Suppressor macrophage treated with lipopolysaccharide for 1 hour (primary cell): ENCODE measurements around the gene CEMIP2.
"Not testable (repeated sequence)": the region's sequence is repeated elsewhere in the genome, so short reads cannot be mapped to it uniquely, and the experiment has no call there.

Experiments used
- DNase-seq, 3 donors: peaks; one replicate each; pipeline ENCODE4 v3.0.0-alpha.2; 2020 to 2022

Gene CEMIP2, protein sequence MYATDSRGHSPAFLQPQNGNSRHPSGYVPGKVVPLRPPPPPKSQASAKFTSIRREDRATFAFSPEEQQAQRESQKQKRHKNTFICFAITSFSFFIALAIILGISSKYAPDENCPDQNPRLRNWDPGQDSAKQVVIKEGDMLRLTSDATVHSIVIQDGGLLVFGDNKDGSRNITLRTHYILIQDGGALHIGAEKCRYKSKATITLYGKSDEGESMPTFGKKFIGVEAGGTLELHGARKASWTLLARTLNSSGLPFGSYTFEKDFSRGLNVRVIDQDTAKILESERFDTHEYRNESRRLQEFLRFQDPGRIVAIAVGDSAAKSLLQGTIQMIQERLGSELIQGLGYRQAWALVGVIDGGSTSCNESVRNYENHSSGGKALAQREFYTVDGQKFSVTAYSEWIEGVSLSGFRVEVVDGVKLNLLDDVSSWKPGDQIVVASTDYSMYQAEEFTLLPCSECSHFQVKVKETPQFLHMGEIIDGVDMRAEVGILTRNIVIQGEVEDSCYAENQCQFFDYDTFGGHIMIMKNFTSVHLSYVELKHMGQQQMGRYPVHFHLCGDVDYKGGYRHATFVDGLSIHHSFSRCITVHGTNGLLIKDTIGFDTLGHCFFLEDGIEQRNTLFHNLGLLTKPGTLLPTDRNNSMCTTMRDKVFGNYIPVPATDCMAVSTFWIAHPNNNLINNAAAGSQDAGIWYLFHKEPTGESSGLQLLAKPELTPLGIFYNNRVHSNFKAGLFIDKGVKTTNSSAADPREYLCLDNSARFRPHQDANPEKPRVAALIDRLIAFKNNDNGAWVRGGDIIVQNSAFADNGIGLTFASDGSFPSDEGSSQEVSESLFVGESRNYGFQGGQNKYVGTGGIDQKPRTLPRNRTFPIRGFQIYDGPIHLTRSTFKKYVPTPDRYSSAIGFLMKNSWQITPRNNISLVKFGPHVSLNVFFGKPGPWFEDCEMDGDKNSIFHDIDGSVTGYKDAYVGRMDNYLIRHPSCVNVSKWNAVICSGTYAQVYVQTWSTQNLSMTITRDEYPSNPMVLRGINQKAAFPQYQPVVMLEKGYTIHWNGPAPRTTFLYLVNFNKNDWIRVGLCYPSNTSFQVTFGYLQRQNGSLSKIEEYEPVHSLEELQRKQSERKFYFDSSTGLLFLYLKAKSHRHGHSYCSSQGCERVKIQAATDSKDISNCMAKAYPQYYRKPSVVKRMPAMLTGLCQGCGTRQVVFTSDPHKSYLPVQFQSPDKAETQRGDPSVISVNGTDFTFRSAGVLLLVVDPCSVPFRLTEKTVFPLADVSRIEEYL (N-terminal part only)

DNA sequence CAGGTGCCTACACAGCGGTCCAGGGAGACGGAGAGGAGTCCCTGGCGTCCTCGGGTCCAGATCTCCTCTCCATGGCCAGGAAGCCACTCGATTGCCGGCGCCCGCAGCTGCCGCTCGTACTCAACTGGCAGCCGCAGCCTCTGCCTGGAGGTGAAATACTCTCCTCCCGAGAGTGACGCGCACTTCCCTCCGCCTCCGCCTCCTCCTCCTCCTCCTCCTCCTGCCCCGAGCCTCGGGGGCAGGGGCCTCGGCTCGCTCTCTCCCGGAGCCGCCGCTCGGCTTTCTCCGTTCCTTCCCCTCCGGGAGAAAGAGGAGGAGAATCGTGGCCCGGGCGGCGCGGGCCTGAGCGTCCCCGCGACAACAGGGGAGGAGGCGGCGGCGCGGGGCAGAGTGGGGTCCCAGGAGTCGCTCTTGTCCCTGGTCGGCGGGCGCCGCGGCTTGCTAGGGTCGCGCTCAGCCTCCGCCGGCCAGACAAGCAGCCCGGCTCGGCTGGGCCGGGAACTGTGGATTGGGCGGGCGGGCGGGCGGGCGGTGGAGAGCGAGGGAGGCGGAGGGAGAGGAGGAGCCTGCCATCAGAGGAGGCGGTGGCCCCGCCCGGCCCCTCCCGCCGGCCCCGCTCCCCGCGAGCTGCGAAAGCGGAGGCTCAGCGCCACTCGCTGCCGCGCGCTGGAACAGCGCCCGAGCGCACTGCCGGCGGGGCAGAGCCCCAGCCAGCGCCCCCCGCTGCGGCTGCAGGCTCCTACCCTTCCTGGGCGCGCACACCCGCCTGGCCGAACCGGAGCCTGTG, at the start of gene CEMIP2:
TSS of gene CEMIP2 (minus strand) at position 126 of the 787 bp plus-strand sequence. CDS start 18,140 bp downstream, outside the sequence.
- peak; percentile 93 to 96 (median 94) for DNase-seq

DNA sequence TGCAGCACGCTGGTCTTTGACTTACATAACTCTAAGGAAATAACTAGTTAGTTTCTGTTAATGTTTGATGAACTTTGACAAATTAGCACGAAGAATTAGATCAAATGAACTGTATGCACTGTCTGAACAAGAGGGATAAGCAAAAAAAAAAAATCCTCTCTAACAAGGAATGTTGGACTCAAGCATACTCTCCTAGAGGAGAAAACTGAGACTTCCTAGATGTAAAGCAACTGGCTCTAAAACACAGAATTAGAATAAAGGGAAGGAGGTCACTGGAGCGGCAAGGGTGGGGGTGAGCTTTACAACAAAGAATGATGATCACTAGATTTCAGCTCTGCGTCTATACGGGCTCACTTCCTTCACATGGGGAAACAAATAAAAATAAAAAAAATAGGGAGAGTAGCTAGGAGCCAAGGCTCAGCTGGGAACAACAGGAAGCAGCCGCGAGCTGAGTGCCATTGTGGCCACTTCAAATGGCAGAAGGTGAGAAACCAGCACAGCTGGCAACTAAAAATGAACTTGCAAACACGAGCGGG, 48.7 kb upstream of the CEMIP2 start:
- DNase-seq = no peak

DNA sequence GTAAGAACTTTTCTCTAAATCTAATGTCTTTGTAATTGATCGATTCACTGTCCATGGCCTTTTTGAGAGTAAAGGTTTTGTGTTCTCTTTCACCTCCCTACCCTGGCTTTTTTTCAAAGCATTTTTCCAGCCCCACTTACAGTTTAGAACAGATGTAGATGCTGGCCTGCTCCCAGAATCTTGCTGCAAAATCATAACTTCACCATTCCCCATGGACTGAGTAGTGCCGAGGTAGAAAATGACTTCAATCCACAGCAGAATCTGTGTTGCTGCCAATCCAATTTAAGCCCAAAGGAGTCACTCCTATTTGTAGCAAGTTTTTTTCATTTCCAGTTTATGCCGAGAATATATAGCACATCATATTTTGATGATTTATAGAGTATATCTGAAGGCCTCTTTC, 46.5 kb upstream of the CEMIP2 start:
- DNase-seq = no peak

DNA sequence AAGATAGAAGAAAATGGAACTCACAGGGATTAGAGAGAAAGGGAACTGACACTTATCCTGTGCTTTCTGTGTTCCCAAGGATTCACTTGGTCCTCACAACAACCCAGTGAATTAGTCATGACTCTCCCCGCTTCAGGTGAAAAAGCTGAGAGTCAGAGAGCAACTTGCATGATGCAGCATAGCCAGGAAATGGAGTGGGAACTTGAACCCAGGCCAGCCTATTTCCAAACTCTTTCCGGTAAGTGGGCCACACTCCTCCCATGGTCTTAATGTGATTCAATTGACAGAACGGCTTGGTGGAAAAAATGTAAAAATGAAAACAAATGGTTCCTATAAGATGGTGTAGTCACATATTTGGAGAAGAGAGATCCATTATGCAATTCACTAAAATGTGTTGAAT, 45.9 kb upstream of the CEMIP2 start:
- no peak for DNase-seq

DNA sequence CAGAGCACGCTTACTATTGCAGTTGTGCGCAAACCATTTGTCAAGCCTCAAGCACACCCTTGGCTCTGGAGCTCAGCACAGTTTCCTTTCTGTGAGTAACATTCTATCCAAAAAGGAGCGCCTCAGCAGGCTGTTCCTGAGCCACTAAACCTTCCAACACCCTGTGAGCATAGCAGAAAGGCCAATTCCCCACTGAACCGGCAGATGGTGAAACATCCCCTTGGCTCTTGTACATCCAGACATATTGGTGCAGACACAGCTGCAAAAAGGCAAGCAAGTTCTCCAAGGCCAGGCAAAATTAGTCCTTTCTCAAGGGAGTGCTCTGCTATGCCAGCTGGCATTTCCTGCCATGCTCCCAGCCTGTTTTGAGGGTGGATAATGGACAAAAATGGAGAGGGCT, 44.1 kb upstream of the CEMIP2 start:
- DNase-seq = no peak

DNA sequence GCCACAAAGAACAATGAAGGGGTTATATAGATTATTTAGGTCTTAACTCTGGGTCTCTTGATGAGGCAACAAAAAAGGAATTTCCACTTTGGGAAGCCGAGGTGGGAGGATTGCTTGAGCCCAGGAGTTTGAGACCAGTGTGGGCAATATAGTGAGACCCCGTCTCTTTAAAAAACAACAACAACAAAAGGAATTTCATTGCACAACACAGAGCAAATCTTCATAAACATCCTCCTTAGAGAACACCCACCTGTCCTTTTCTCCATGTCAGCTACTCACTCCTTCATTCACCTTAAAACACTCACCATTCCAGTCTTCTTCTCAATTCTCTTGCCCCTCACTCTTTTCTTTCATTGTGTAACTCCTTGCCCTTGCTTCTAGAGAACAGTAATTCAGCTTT, 39.8 kb upstream of the CEMIP2 start:
- no peak for DNase-seq

DNA sequence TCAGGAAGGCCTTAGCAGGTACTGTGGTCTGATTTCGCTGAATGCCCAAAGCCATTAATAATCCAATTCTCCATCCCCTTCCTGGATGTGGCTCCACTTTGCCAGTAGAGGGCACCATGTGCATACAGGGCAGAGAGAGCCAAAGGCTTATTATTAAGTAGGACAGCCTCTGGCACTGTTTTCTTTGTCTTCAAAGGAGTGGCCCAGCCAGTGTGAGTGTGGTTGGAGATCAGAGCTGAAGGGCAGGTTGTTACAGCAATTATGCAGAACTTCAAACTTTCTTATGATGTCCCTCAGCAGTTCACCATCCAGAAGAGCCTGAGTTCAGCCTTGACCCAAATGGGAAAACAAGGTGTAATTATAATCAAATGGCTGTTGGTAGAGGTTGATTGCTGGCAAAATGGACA, 38.6 kb upstream of the CEMIP2 start:
- peak; percentile 73 to 82 (median 76) for DNase-seq

DNA sequence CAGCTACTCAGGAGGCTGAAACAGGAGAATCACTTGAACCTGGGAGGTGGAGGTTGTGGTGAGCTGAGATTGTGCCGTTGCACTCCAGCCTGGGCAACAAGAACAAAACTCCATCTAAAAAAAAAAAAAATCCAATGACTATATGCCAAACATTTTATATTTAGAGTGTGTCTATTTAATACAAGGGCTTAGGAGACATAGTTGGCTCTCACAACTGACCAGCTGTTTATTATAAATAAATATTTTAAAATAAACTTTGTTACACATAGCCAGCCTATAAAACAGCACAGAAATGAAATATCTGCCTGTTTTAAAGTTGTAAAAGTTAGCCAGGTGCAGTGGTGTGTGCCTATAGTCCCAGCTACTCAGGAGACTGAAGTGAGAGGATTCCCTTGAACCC, 36.8 kb upstream of the CEMIP2 start:
- not testable (repeated sequence) for DNase-seq

DNA sequence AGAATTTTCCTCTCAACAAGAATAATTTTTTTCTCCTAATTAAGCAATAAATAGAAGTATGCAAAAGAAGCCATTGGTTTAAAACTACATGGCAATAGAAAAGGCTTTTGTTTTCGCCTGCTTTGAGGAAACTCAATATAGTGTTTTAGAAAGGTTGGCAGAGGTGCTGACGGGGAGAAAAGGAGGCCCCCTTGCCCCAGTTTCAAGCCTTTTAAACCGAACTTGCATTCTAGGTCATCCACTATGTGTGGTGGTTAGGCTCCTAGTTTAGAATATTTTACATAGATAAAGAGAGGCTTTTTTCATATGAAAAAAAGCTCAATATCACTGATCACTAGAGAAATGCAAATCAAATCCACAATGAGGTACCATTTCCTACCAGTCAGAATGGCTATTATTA, 33.5 kb upstream of the CEMIP2 start:
- DNase-seq = no peak

DNA sequence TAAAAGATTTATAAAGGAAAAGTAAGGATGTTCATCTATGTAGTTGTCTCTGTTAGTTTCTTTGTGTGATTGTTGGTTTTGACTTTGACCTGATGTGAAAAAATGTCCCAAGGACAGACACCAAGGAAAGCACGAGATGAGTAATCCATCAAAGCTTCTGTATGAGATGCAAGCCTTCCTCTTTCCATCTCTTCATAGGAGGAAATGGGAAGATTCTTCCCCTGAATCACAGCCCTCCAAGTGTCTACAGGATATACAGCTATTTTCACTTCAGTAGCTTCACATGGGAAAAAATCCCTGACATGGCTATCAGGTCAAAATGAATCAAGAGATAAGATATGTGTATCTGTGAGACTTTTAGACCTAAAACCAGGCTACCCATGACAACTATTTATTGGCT, 29.0 kb upstream of the CEMIP2 start:
- DNase-seq = peak; percentile 12 to 46 (median 38)

DNA sequence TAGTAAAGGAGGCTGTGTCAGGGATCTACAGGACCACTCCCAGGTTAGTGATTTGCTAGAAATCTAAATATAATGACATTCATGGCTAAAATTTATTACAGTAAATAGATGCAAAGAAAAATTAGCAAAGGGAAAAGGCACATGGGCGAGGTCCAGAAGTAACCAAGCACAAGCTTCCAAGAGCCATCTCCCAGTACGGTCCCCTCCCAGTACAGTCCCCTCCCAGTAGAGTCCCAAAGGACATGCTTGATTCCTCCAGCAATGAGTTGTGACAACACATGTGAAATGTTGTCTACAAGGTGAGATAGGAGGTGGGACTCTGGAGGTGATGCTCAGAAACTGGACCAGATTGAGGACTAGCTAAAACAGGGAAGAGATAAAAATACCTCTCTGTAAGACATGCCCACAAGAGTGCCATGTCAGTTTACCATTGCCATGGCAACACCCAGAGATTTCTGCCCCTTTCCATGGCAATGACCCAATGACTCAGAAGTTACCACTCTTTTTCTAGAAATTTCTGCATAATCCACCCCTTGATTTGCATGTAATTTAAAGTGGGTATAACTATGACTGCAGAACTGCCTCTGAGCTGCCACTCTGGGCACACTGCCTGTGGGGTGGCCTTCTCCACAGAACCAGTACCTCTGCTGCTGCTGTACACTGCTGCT, 27.9 kb upstream of the CEMIP2 start:
- DNase-seq = no peak

DNA sequence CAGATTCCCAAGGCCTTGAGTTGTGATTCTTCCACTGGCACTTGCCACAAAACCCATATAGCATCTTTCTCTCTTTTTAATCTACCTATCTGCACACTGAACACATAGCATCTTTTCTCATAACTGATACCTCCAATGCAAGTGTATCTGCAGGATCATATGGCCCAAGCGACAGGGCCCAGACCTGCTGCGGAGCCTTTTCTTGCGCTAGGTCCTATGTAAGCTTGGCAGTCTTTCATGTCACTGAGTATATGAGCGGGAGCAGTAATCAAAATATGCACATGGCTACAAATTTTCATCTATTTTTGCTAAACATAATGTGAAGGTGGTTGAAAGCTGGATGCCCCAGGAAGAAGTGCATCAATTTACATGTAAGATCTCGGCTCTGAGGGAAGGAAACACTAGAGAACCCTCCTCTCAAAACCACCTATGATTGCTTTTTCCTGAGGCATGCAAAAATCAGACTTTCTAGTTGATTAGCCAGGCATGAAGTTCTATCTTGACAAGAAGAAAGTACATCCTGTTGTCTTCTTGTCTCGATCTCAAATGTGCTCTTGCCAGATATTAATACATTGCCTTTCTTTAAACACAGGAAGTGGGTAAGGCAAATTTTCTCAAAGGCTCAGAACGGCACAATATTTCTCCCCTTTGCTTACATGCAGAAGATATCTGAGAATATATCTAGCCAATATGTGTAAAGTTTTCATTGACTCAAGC, 26.9 kb upstream of the CEMIP2 start:
- DNase-seq = no peak

DNA sequence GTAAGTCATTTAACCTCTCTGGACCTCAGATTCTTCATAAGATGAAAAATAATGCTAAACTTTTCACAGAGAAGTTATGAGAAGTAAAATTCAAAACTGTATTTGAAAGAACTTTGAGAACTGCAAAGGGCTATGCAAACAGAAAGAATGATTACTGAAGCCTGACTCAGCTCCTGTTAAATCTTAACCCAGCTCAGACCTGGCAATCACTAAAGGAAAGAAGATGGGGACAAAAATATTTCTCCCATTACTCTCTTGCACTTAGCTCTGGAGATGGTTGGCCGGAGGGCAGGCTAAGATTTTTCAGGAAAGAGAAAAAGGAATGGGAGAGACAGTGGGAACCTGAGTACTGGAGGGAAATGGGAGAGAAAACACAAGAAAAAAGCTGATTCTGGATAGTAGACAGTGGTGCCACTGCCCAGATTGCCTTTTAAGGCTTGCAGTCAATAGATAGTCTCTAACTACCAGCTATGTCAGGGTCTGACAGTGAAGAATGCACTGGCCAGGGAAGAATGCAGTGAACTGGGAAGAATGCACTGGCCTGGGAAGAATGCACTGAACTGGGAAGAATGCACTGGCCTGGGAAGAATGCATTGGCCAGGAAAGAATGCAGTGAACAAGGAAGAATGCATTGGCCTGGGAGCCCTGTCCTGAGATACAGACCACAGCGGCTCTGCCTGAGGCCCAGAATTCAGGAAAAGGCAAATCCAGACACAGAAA, 25.2 kb upstream of the CEMIP2 start:
- DNase-seq = no peak

DNA sequence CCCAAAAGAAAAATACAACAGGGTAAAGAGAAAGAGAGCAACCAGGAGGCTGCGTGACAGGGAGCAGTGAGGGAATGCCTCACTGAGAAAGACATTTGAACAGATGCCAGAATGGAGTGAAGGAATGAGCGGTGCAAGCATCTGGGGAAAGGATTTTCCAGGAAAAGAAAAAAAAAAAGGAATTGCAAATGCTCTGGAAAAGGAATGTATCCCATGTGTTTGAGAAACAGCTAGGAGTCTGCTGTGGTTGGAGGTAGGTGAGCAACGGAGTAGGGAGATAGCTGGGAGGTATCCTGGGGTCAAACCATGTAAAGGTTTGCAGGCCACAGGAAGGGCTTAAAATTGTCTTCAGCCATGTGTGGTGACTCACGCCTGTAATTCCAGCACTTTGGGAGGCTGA, 23.6 kb upstream of the CEMIP2 start:
- no peak for DNase-seq

DNA sequence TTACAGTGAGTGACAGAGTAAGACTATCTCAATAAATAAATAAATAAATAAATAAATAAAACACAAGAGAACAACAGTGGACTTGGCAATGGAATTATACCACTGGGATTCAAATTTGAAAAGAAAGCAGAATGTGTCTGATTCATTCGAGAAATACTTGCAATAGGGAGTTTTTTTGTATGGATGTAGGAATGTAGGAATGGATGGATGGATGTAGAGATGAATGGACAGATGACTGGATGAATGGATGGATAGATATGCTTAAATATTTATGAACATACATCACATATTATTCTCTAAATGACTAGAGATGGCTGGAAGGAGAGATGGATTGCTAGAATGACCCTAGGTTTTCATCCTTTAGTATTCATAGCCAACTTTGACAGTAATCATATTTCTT, 22.0 kb upstream of the CEMIP2 start:
- DNase-seq = no peak

DNA sequence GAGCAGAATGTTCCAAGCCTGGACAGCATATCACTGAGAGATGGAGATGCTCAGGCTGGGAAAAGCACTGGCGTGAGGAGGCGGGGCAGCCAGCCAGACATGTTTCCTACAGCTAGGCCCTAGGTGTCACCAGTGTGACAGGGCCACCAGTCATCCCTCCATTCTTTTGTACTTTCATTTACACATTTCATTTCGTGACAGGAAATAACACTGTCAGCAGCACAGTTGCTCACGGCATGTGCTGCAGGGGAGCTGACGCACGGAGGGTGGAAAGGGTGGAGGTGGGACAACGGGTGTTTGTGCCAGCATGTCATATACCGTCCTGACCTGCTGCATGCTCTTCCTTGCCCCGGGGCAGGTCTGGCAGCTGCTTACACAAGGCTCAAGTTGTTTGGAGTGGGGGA, 14.8 kb upstream of the CEMIP2 start:
- DNase-seq = no peak

DNA sequence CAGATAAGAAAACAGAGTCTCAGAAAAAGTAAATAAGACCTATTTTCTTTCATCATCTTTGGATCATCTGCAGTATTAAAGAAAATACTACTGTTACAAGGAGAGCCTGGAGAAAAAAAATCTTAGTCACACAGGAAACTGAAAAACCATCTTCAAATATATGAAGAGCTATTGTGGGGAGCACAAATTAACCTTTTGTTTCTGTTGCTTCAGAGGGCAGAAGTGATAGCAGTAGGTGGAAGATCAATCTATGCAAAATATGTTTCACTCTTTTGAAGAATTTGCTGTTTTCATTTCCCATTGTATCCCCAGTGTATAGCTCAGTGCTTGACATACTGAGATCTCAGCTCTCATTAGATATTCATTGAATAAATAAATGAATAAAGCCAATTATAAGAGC, 13.1 kb upstream of the CEMIP2 start:
- DNase-seq = no peak

DNA sequence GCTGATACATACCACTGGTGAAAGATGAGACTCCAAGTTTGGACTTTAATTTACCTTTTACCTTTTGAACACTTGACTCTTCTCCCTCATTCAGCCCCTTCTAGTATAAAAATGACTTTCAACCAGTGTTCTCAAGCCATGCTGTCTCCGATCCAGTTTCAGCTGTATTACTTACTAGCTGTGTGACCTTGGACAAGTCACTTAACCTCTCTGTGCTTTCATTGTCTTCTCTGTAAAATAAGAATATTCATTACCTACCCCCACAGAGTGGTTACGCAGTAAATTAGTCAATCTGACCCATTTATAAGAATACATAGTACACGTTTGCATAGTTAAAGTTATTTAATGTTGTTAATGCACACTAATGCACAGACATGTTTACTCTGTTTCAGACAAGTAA, 12.6 kb upstream of the CEMIP2 start:
- DNase-seq = no peak

DNA sequence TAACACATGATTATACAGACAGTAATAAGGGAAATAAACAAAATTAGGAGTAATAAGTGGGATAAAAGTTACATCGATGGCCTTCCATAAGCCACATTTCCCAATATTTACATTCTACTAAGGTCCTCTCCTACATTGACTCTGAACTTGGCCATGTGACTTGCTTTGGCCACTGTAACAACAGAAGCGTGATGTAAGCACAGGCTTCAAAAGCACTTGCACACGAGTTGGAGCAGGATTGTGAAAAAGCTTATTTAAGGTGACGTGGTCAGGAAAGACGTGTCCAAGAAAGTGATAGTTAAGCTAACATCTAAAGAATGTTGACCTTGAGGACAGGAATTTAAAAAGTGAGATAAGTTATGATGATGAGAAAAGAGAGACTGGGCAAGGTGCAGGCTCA, 9.8 kb upstream of the CEMIP2 start:
- no peak for DNase-seq

DNA sequence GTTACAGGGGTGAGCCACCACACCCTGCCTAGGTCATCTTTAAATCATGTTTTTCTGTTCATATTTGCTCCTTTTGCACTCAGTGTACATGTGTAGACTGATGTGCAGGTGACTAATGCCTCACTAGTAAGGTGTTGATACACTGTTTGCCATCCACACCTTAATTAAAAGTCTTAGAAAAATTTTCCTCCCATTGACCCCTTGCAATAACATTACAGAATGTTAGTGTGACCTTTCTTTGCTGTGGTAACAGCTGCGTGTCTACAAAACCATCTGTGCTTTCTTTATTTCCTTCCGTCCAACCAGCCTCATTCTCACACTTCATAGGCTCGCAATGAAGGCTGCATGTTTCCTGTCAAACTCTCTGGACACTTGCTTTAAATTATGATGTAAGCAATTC, 6.6 kb upstream of the CEMIP2 start:
- no peak for DNase-seq
